OCI-M2 (cell line): Measurements from ENCODE around the gene BIRC6.
"Not testable (repeated sequence)": the region's sequence is repeated elsewhere in the genome, so short reads cannot be mapped to it uniquely, and the experiment has no call there.

Experiments
- DNase-seq: peaks from one replicate; lab custom pipeline; 2025; ENCODE audit not compliant: unreplicated experiment; lab: John Stamatoyannopoulos, UW

BIRC6 gene

GRCh38 chr2:32498306-32498705 lies 141.5 kb downstream of the BIRC6 start:
- no peak for DNase-seq

- DNase-seq = no peak
Measured at GRCh38 chr2:32502941-32503340, 146.1 kb downstream of the BIRC6 start.

DNA sequence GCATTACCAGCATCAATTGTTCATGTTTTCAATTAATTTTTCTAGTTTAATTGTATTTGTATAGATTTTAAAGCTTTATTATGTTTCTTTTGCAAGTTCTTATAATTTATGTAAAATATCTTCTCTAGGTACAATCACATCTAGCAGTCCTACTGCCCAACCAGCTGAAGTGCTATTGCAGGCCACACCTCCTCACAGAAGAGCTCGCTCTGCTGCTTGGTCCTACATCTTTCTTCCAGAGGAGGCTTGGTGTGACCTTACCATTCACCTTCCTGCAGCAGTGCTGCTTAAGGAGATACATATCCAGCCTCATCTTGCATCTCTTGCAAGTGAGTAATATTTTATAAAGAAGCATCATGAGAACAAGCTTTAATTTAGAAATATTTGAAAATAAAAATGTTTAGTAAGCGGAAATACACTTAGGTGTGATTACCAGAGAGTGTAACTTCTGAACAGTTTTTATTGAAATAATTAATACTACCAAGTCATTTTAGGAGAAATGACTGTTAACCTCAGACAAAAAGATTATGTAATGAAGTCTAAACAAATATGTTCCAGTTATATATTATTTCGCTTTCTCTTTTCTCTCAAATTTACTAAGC lies 148.2 kb downstream of the BIRC6 start:
- DNase-seq = no peak

DNA sequence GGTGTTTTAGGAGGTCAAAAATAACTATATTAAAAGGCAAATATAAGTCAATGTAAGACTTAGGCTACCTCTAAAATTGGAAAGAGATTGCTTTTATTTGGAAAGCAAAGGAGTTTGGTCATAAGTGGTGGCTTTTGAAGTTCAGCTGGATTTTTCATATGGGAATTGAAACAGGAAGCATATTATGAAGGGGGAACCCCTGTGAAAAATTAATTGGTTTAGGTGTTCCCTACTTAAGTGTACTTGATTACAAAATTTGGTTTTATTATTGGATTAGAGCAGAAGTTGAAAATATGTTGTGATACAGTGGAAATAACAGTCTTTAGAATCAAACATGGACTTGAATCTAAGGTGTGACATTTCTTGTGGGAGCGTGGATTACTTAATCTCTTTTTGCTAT lies 149.6 kb downstream of the BIRC6 start:
- no peak for DNase-seq

GRCh38 chr2:32514946-32515345 lies 158.1 kb downstream of the BIRC6 start:
- no peak for DNase-seq

DNA sequence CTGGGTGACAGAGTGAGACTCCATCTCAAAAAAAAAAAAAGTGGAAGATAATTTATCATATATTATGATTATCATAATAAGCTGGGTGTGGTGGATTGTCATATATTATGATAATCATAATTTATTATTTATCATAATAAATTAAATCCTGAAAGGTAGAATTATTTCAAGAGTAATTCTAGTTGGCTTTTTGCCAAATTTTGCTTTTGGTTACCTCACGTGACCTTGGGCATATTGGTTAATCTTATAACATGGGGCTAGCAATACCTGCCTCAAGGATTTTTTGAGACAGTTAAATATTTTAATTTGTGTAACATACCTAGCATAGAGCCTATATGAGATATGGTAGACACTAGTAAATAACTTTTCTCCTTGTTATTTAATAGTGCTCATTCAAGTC lies 159.7 kb downstream of the BIRC6 start:
- DNase-seq = no peak

GRCh38 chr2:32522770-32523169 lies 165.9 kb downstream of the BIRC6 start:
- DNase-seq = no peak

GRCh38 chr2:32523686-32524085 lies 166.9 kb downstream of the BIRC6 start:
- no peak for DNase-seq

- no peak for DNase-seq
Measured at GRCh38 chr2:32532341-32532740, 175.5 kb downstream of the BIRC6 start.

DNA sequence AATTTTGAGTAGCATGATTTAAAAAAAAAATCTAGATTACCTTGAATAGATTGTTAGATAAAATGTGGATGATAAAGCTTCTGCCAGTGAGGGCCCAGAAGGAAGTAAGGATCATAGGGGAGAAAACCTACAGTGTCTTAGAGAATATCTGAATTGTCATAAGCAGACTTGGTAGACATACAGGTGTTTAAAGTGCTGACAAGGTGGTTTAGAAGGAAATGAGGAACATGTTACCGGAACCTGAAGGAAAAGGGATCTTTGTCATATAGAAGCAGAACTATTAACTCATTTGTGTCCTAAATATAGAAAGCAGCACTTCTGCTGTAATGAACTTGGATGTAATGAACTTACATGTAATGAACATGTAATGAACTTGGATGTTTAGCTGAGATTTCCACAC lies 176.1 kb downstream of the BIRC6 start:
- DNase-seq = no peak

DNA sequence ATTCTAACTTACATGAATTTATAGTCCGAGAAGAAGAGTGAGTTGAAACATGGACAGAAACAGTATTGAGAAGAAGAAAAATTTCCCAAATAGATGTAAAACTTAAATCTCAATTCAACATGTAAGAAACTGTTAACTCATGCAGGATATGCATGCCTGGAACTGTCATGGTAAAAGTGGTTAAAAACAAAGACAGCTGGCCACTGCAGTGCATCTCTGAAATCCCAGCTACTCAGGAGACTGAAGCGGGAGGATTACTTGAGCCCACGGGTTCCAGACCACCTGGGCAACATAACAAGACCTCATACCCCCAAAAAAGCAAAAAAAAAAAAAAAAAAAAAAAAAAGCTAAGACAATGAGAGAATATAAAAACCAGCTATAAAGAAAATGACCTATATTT lies 178.0 kb downstream of the BIRC6 start:
- DNase-seq = no peak

GRCh38 chr2:32538735-32539134 lies 181.9 kb downstream of the BIRC6 start:
- DNase-seq = no peak

- not testable (repeated sequence) for DNase-seq
Measured at GRCh38 chr2:32552483-32552882, 195.7 kb downstream of the BIRC6 start.

GRCh38 chr2:32553829-32554432 lies 197.1 kb downstream of the BIRC6 start:
- DNase-seq = no peak

DNA sequence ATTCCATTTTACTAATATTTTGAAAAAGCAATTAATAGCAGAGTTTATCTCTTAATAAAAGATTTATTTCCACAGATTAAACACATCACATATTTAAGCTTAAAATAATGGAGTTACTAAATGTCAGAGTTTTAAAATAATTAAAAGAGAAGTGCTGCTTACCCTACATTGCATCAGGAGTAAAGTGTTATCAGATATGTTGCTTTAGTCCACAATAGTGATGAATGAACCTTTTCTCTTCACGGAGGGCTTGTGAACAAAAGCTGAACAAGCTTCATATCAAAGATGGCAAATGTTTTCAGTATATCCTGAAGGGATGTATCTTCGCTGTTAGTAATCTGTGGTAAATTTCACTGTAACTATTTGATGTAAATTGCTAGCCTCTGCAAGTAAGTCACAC lies 201.7 kb downstream of the BIRC6 start:
- no peak for DNase-seq

DNA sequence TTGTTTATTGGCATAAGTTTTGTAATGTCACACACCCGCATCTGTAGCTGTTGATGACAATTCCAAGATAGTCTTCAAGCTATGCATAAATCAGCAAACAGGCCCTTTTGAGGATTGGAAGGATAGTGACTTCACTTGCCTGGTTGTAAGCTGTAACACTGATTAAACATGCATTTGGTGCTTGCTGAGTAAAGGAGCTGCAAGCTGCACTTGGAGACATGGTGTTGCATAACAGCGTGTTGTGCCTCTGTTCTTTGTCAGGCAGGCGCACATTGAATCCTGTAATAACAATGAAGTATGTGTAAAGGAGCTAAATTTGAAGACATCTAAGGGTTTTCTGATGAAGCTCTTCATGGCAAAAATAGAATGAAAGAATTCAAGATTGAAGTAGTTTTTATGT lies 202.3 kb downstream of the BIRC6 start:
- no peak for DNase-seq

GRCh38 chr2:32562906-32563305 lies 206.1 kb downstream of the BIRC6 start:
- no peak for DNase-seq

DNA sequence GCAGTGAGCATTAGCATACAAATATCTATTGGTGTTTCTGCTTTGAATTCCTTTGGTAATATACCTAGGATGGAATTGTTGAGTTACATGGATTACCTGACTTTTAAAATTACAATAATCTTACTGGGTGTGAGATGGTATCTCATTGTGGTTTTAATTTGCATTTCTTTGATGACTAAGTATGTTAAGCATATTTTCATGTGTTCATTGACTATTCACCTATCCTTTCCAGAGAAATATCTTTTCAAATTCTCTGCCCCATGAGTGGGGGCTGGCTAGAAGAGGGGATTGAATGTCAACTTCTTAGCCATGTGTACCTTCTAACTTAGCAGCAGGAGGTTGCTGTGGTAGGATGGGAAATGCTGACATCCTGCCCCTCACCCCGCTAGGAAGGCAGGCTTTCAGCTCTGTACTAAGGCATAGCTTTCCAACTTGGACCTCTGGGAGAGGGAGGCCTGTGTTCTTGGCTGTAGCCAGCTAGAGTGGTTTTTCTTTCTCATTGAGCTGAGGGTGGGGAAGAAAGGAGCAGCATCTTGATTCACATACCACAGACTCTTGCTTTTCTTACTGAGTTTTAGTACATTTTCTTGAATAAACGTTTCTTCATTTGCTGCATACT lies 207.7 kb downstream of the BIRC6 start:
- no peak for DNase-seq

DNA sequence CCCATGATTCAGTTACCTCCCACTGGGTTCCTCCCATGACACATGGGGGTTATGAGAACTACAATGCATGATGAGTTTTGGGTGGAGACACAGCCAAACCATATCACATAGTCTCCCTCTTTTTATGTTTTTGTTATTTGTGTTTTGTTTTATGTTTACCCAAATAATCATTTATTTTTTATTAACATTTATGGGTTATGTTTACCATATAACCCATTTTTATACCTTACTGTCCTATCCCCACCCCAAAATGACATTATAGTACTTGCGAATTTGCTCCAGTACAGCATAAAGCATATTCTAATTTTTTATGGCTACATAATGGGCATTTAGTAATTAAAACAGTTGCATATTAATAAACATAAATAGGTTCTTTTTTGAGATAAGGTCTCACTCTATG lies 209.1 kb downstream of the BIRC6 start:
- DNase-seq = no peak

DNA sequence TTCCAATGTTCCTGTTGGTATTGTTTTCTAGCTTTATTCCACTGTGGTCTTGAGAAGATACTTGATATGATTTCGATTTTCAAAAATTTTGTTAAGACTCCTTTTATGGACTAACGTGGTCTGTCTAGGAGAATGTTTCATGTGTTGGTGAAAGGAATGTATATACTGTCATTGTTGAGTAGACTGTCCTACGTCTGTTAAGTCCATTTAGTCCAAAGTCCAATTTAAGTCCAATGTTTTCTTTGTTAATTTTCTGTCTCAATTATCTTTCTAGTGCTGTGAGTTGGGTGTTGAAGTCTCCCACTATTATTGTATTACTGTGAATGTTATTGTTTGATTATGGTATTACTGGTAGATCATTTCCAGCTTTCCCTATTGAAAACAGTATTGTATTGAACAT lies 215.2 kb downstream of the BIRC6 start:
- DNase-seq = no peak

DNA sequence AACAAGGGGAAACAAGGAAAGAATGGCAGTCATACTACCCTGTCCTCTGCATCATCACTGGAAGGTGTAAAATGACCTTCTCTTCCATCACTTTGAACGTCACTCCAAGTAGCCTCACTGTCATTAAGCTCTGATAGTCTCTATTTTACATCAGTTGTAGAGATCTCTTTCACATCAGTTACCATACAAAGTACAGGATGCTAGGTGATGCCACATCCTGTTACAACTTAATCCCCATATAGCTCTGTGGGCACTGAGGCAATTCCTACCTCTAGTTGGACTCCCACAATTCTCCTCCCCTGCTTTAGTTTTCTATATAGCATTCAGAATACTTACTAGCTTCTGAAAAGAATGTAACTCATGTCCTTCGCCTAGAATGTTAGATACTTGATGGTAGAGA lies 215.9 kb downstream of the BIRC6 start:
- DNase-seq = no peak

DNA sequence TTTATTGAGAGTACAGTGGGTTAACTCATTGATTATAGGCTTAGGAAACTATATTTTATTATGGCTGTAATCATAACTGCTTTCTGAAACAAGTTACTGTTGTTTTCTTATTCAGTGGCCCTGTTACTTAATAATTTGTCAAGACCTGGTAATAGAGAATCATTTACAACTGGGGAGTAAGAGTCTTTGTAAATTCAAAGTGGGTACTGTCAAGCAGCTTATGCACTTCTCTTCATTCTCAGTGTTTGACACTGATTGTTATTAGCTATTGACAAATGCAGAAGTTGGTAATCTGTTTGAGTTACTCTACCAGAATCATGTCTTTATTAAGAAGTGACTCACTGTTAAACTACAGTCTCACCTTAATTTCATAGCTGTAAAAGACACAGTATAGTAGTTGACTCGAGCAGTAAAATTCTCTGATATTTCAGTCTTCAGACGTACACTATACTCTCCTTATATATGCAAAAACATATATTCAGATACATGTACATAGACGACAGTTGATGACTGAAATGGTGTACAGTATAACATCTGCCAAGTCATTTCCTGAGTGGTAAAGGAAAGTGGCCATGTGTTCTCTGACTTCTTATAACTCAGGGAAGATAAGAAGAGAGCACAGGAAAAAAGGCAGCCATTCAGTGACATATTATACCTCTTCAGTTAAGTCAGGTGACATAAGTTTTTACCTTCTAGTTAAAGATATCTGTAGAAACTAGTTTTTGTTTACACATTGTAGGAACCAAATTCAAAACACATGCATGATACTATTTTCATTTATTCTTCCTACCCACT lies 235.0 kb downstream of the BIRC6 start:
- DNase-seq = peak; percentile 36
